Activated CD8-positive, alpha-beta T cell treated with anti-CD3 and anti-CD28 coated beads for 36 hours (primary cell): ENCODE data around the gene CAND2. TPM values are rescaled to one million over a fixed set of nuclear protein-coding genes. Genes with fewer than 3 reads are reported as not detected.

Experiments
- ATAC-seq: fragments of 200-7000 bp; cut with Tn5 transposase; one replicate; pipeline ENCODE4 v1.10.0; 2021; ENCODE audit warnings: mild to moderate bottlenecking, moderate library complexity
- CTCF ChIA-PET: fragments of 350-600 bp; sonication (Branson Sonifier 250); formaldehyde crosslinking; loops from one replicate; lab custom pipeline; 2021; ENCODE audit warnings: antibody characterized with exemption; lab: Charles Lee
- POLR2A ChIA-PET: fragments of 350-600 bp; sonication (Branson Sonifier 250); formaldehyde crosslinking; loops from one replicate; lab custom pipeline; 2021; ENCODE audit warnings: antibody characterized with exemption; lab: Charles Lee
- DNase-seq: peaks from one replicate; pipeline ENCODE4 v3.0.0-alpha.2; 2020
- H3K27ac Mint-ChIP-seq: one replicate; pipeline ENCODE4 v1.8.0; 2021; ENCODE audit warnings: mild to moderate bottlenecking, mixed read lengths
- H3K27me3 Mint-ChIP-seq: one replicate; pipeline ENCODE4 v1.8.0; 2021; ENCODE audit warnings: mixed read lengths
- H3K36me3 Mint-ChIP-seq: one replicate; pipeline ENCODE4 v1.8.0; 2021; ENCODE audit warnings: low read depth, mixed read lengths
- H3K4me1 Mint-ChIP-seq: one replicate; pipeline ENCODE4 v1.8.0; 2021; ENCODE audit warnings: low read depth, mixed read lengths
- H3K4me3 Mint-ChIP-seq: one replicate; pipeline ENCODE4 v1.8.0; 2021; ENCODE audit warnings: mild to moderate bottlenecking, moderate library complexity, mixed read lengths
- H3K9me3 Mint-ChIP-seq: one replicate; pipeline ENCODE4 v1.8.0; 2021; ENCODE audit warnings: mixed read lengths
- CTCF ChIP-seq: fragments of 200-600 bp; IDR thresholded peaks from one replicate; pipeline ENCODE4 v1.8.0; 2022; ENCODE audit warnings: antibody characterized with exemption, mild to moderate bottlenecking
- intact Hi-C: fragments of 100-400 bp; cut with micrococcal nuclease; formaldehyde crosslinking; loops from one replicate; pipeline ENCODE4 v1.10.0; 2022
- total RNA-seq, 2 experiments: library from RNA; stranded (reverse); gene quantifications; one replicate each; pipeline ENCODE4 v1.2.3, GENCODE V29; 2021

The CAND2 gene
- total RNA-seq, 2 experiments from 2014 or later: 1.5 to 1.9 TPM

GRCh38 chr3:12829404-12829803 lies 32.9 kb downstream of the CAND2 start:
- CTCF ChIA-PET: interaction anchor here (1.1 to 4.3 kb wide), 4 partner anchors 8 to 109 kb away, joined by 3 to 36 read pairs (median 4); partner anchors contain the start of gene RPL32
- no peak for TF ChIP-seq CTCF
- POLR2A ChIA-PET: interaction anchor here (8.7 to 9.5 kb wide), 2 partner anchors 10 to 12 kb away, joined by 103 to 155 read pairs; partner anchors contain the start of gene RPL32
- ATAC-seq: no peak
- peaks cover 22% of the 10 kb centered on the region for H3K36me3 Mint-ChIP-seq
- DNase-seq: no peak
- intact Hi-C loops: no loop called here
- H3K27me3 Mint-ChIP-seq: no peaks in the 10 kb centered on the region
- H3K4me1 Mint-ChIP-seq: no peaks in the 10 kb centered on the region
- H3K9me3 Mint-ChIP-seq: no peaks in the 10 kb centered on the region
- H3K27ac Mint-ChIP-seq: no peak overlapping the region
- H3K4me3 Mint-ChIP-seq: no peak overlapping the region

- no peak overlapping the region for H3K4me3 Mint-ChIP-seq
- DNase-seq: no peak
- ChIA-PET POLR2A (interaction anchor here (1.0 to 9.5 kb wide), 4 partner anchors 10 to 34 kb away, joined by 3 to 155 read pairs (median 54); partner anchors contain the start of genes CAND2 and RPL32), CTCF (interaction anchor here (0.9 to 4.3 kb wide), 7 partner anchors 7 to 110 kb away, joined by 3 to 36 read pairs (median 3); partner anchors contain the start of gene RPL32)
- TF ChIP-seq CTCF: no peak
- intact Hi-C loops: no loop called here
- no peak overlapping the region for H3K27ac Mint-ChIP-seq
- no peaks in the 10 kb centered on the region for H3K9me3 Mint-ChIP-seq
- no peak for ATAC-seq
- no peaks in the 10 kb centered on the region for H3K27me3 Mint-ChIP-seq
- H3K36me3 Mint-ChIP-seq: peaks cover 29% of the 10 kb centered on the region
- H3K4me1 Mint-ChIP-seq: no peaks in the 10 kb centered on the region
These were observed 33.7 kb downstream of the CAND2 start for GRCh38 chr3:12829886-12830784.

- Mint-ChIP-seq H3K4me1 (no peaks in the 10 kb centered on the region), H3K36me3 (peaks cover 34% of the 10 kb centered on the region), H3K9me3 (no peaks in the 10 kb centered on the region), H3K27ac (no peak overlapping the region), H3K27me3 (no peaks in the 10 kb centered on the region), H3K4me3 (no peak overlapping the region)
- DNase-seq (no peak), ATAC-seq (no peak)
- peak; percentile 49 for TF ChIP-seq CTCF
- POLR2A ChIA-PET: interaction anchor here (1.0 to 9.5 kb wide), 4 partner anchors 9 to 34 kb away, joined by 3 to 155 read pairs (median 54); partner anchors contain the start of genes CAND2 and RPL32
- intact Hi-C loops: no loop called here
- CTCF ChIA-PET: interaction anchor here (0.9 to 4.3 kb wide), 4 partner anchors 8 to 17 kb away, joined by 3 to 36 read pairs (median 4); partner anchors contain the start of gene RPL32
These were observed 34.3 kb downstream of the CAND2 start for GRCh38 chr3:12830785-12831156.

- H3K36me3 Mint-ChIP-seq: peaks cover 40% of the 10 kb centered on the region
- peak overlapping the region; percentile 28 for H3K27ac Mint-ChIP-seq
- no peaks in the 10 kb centered on the region for H3K4me1 Mint-ChIP-seq
- no peak for TF ChIP-seq CTCF
- DNase-seq (no peak), ATAC-seq (peak; percentile 20)
- H3K9me3 Mint-ChIP-seq: no peaks in the 10 kb centered on the region
- H3K27me3 Mint-ChIP-seq: no peaks in the 10 kb centered on the region
- ChIA-PET CTCF (interaction anchor here (0.9 to 4.3 kb wide), 3 partner anchors 8 to 21 kb away, joined by 3 to 36 read pairs (median 17); partner anchors contain the start of gene RPL32), POLR2A (interaction anchor here (1.3 to 9.5 kb wide), 5 partner anchors 8 to 35 kb away, joined by 4 to 155 read pairs (median 15); partner anchors contain the start of genes CAND2 and RPL32)
- no peak overlapping the region for H3K4me3 Mint-ChIP-seq
- intact Hi-C loops: no loop called here
These were observed 34.9 kb downstream of the CAND2 start for GRCh38 chr3:12831301-12831866.
